ENCODE data around the gene TLE3.

Gene TLE3

GRCh38 chr15:70025413-70026296 lies 72.1 kb downstream of the TLE3 start:
- no peak for DNase-seq

GRCh38 chr15:70024521-70024920 lies 73.2 kb downstream of the TLE3 start:
- no peak for DNase-seq

- peak in 1 of 2 experiments; percentile 8 for DNase-seq
These were observed 73.8 kb downstream of the TLE3 start for GRCh38 chr15:70023769-70024491.

GRCh38 chr15:70023064-70023768 lies 74.5 kb downstream of the TLE3 start:
- no peak for DNase-seq

- DNase-seq, result no peak
These were observed 77.5 kb downstream of the TLE3 start for GRCh38 chr15:70020229-70020628.

- DNase-seq, result no peak
These were observed 78.8 kb downstream of the TLE3 start for GRCh38 chr15:70018646-70019600.

- DNase-seq, result no peak
These were observed 79.9 kb downstream of the TLE3 start for GRCh38 chr15:70017801-70018200.

- no peak for DNase-seq
These were observed 80.7 kb downstream of the TLE3 start for GRCh38 chr15:70017025-70017424.

GRCh38 chr15:70016511-70016994 lies 81.2 kb downstream of the TLE3 start:
- DNase-seq, result no peak

GRCh38 chr15:70014860-70015490 lies 82.7 kb downstream of the TLE3 start:
- no peak for DNase-seq

GRCh38 chr15:70014331-70014730 lies 83.4 kb downstream of the TLE3 start:
- DNase-seq, result no peak

- DNase-seq, result no peak
These were observed 83.9 kb downstream of the TLE3 start for GRCh38 chr15:70013656-70014313.

GRCh38 chr15:70012895-70013294 lies 84.8 kb downstream of the TLE3 start:
- no peak for DNase-seq

- no peak for DNase-seq
These were observed 88.9 kb downstream of the TLE3 start for GRCh38 chr15:70008697-70009290.

GRCh38 chr15:70006259-70007147 lies 91.2 kb downstream of the TLE3 start:
- no peak for DNase-seq

- DNase-seq, result no peak
These were observed 92.9 kb downstream of the TLE3 start for GRCh38 chr15:70004826-70005225.

GRCh38 chr15:70002897-70003296 lies 94.8 kb downstream of the TLE3 start:
- DNase-seq, result no peak

GRCh38 chr15:70001859-70002258 lies 95.9 kb downstream of the TLE3 start:
- DNase-seq, result no peak

GRCh38 chr15:69999392-70000085 lies 98.2 kb downstream of the TLE3 start:
- no peak for DNase-seq

Data from NCI-H446 (cell line).